CD14-positive monocyte (primary cell): Measurements from ENCODE around the gene ECHDC1. TPM values are rescaled to one million over a fixed set of nuclear protein-coding genes. Genes with fewer than 3 reads are reported as not detected.

Source experiments
- DNase-seq, 3 donors: peaks; one replicate each; pipeline ENCODE4 v3.0.0-alpha.2; 2011 to 2022
- H2AFZ ChIP-seq: 2 replicates; pipeline ENCODE4 v1.6.0; 2012; ENCODE audit warnings: mild to moderate bottlenecking, low read depth, low read length, inconsistent platforms; ENCODE audit not compliant: insufficient read depth, poor library complexity, severe bottlenecking
- H3K27ac ChIP-seq, 2 donors: 1 replicate in 1 of 2; 2 replicates in 1 of 2; pipeline ENCODE4 v1.5.1; 2012 to 2013; ENCODE audit warnings: low read length in 2 of 2, control low read depth in 1 of 2, inconsistent platforms in 1 of 2, low read depth in 1 of 2, mild to moderate bottlenecking in 1 of 2
- H3K27me3 ChIP-seq, 2 donors: one replicate each; pipeline versions ENCODE4 v1.6.0 to v1.6.1; 2011 to 2013; ENCODE audit warnings: low read length in 2 of 2; ENCODE audit not compliant: control insufficient read depth in 2 of 2, insufficient read depth in 2 of 2
- H3K36me3 ChIP-seq, 2 donors: replicated peaks in 1 of 2; 1 replicate in 1 of 2; 2 replicates in 1 of 2; pipeline versions ENCODE4 v1.5.1 to v1.6.1; 2012 to 2013; ENCODE audit warnings: low read length in 2 of 2, control low read depth in 1 of 2, inconsistent platforms in 1 of 2, mild to moderate bottlenecking in 1 of 2; ENCODE audit not compliant: insufficient read depth in 2 of 2, control insufficient read depth in 1 of 2
- H3K4me1 ChIP-seq, 2 donors: 1 replicate in 1 of 2; 2 replicates in 1 of 2; pipeline versions ENCODE4 v1.5.1 to v1.6.1; 2012 to 2013; ENCODE audit warnings: low read length in 2 of 2, control low read depth in 1 of 2, inconsistent platforms in 1 of 2, mild to moderate bottlenecking in 1 of 2, moderate library complexity in 1 of 2; ENCODE audit not compliant: insufficient read depth in 2 of 2, control insufficient read depth in 1 of 2
- H3K4me2 ChIP-seq: replicated peaks from 2 replicates; pipeline ENCODE3; 2012; ENCODE audit warnings: low read length, moderate library complexity, mild to moderate bottlenecking; ENCODE audit not compliant: poor library complexity, severe bottlenecking; ENCODE audit errors: extremely low read depth
- H3K4me3 ChIP-seq, 3 experiments: fragments of 200-600 bp in 1 of 3; sonication (generic) in 1 of 3; replicated peaks in 1 of 3; 1 replicate in 2 of 3; 2 replicates in 1 of 3; pipeline ENCODE4 v1.5.1; 2011 to 2013; ENCODE audit warnings: low read length in 3 of 3, mild to moderate bottlenecking in 3 of 3, control low read depth in 2 of 3, low read depth in 2 of 3, inconsistent platforms in 1 of 3, moderate library complexity in 1 of 3
- H3K79me2 ChIP-seq: 2 replicates; pipeline ENCODE4 v1.6.0; 2012; ENCODE audit warnings: mild to moderate bottlenecking, control low read depth, inconsistent platforms, low read length, moderate library complexity; ENCODE audit not compliant: insufficient read depth
- H3K9ac ChIP-seq: 2 replicates; pipeline ENCODE4 v1.6.0; 2017; ENCODE audit warnings: low read length, mild to moderate bottlenecking; ENCODE audit not compliant: insufficient read depth, poor library complexity, severe bottlenecking
- H3K9me3 ChIP-seq, 2 donors: replicated peaks in 1 of 2; 1 replicate in 1 of 2; 2 replicates in 1 of 2; pipeline versions ENCODE4 v1.5.1 to v1.6.1; 2012 to 2013; ENCODE audit warnings: low read length in 2 of 2, control low read depth in 1 of 2; ENCODE audit not compliant: control insufficient read depth in 1 of 2, insufficient read depth in 1 of 2
- H4K20me1 ChIP-seq: 2 replicates; pipeline ENCODE4 v1.6.0; 2012; ENCODE audit warnings: mild to moderate bottlenecking, low read length, control low read depth, moderate library complexity; ENCODE audit not compliant: insufficient read depth
- H3K27ac Mint-ChIP-seq, 7 donors: one replicate each; pipeline ENCODE4 v1.8.0; 2020; ENCODE audit warnings: mild to moderate bottlenecking in 7 of 7, mixed read lengths in 7 of 7, moderate library complexity in 6 of 7, inconsistent platforms in 2 of 7
- H3K27me3 Mint-ChIP-seq, 3 donors: one replicate each; pipeline ENCODE4 v1.8.0; 2021 to 2022; ENCODE audit warnings: low read depth in 3 of 3, mild to moderate bottlenecking in 3 of 3, mixed read lengths in 3 of 3, moderate library complexity in 3 of 3, inconsistent platforms in 1 of 3
- H3K36me3 Mint-ChIP-seq, 2 donors: one replicate each; pipeline ENCODE4 v1.8.0; 2020; ENCODE audit warnings: mixed read lengths in 2 of 2, inconsistent platforms in 1 of 2, mild to moderate bottlenecking in 1 of 2
- H3K4me1 Mint-ChIP-seq: one replicate; pipeline ENCODE4 v1.8.0; 2020; ENCODE audit warnings: mild to moderate bottlenecking, mixed read lengths
- H3K4me3 Mint-ChIP-seq, 2 donors: one replicate each; pipeline ENCODE4 v1.8.0; 2020; ENCODE audit warnings: mild to moderate bottlenecking in 2 of 2, mixed read lengths in 2 of 2, moderate library complexity in 1 of 2
- H3K9me3 Mint-ChIP-seq, 7 donors: one replicate each; pipeline ENCODE4 v1.8.0; 2020 to 2022; ENCODE audit warnings: mixed read lengths in 7 of 7, mild to moderate bottlenecking in 6 of 7, moderate library complexity in 6 of 7, inconsistent platforms in 2 of 7
- WGBS: methylation state at CpG from one replicate; pipeline ENCODE4 v1.1.5; 2013; ENCODE audit warnings: missing lambda C conversion rate; ENCODE audit not compliant: insufficient coverage; 5-methylcytosine and 5-hydroxymethylcytosine counted together
- intact Hi-C, 2 donors: fragments of 100-400 bp; cut with micrococcal nuclease; formaldehyde crosslinking; loops; one replicate each; pipeline versions ENCODE4 v1.15.0 to v1.15.1; 2023
- polyA plus RNA-seq, 3 donors: library from polyadenylated mRNA; depleted of rRNA in 1 of 3; unstranded in 2 of 3; stranded (reverse) in 1 of 3; fragments of 300-500 nt in 2 of 3; fragments of >200 nt in 1 of 3; fragmentation: Illumina TruSeq in 2 of 3; gene quantifications; 1 replicate in 2 of 3; 2 replicates in 1 of 3; pipeline ENCODE4 v1.2.3, GENCODE V29; 2012 to 2021
- TF ChIP-seq, protein P1 (sequence below): fragments of 200-600 bp; IDR thresholded peaks from one replicate; pipeline ENCODE4 v1.8.0; 2022; ENCODE audit warnings: antibody characterized with exemption, mild to moderate bottlenecking

ECHDC1 gene
- polyA plus RNA-seq, 3 donors: 36.4 to 104 (median 102) TPM

GRCh38 chr6:127290391-127291265 is 52.8 kb downstream of the ECHDC1 start:
- H3K4me1 ChIP-seq: no peaks in the 10 kb centered on the region
- H3K4me1 Mint-ChIP-seq: peaks cover 3% of the 10 kb centered on the region
- H3K79me2 ChIP-seq: peaks cover 25% of the 10 kb centered on the region
- peak overlapping the region in 3 of 7 donors; percentile 32 to 53 (median 51) for H3K27ac Mint-ChIP-seq
- no peaks in the 10 kb centered on the region for H3K9me3 Mint-ChIP-seq
- H3K36me3 Mint-ChIP-seq: peaks cover 54 to 74% of the 10 kb centered on the region in 2 donors
- H3K4me3 ChIP-seq: no peak overlapping the region
- H3K9ac ChIP-seq: no peak overlapping the region
- intact Hi-C loops: no loop called here
- no peak overlapping the region for H3K4me2 ChIP-seq
- H2AFZ ChIP-seq: no peak overlapping the region
- H4K20me1 ChIP-seq: peaks cover 93% of the 10 kb centered on the region
- no peaks in the 10 kb centered on the region for H3K27me3 ChIP-seq
- H3K9me3 ChIP-seq: no peaks in the 10 kb centered on the region
- no peak overlapping the region for H3K4me3 Mint-ChIP-seq
- TF ChIP-seq, protein P1, sequence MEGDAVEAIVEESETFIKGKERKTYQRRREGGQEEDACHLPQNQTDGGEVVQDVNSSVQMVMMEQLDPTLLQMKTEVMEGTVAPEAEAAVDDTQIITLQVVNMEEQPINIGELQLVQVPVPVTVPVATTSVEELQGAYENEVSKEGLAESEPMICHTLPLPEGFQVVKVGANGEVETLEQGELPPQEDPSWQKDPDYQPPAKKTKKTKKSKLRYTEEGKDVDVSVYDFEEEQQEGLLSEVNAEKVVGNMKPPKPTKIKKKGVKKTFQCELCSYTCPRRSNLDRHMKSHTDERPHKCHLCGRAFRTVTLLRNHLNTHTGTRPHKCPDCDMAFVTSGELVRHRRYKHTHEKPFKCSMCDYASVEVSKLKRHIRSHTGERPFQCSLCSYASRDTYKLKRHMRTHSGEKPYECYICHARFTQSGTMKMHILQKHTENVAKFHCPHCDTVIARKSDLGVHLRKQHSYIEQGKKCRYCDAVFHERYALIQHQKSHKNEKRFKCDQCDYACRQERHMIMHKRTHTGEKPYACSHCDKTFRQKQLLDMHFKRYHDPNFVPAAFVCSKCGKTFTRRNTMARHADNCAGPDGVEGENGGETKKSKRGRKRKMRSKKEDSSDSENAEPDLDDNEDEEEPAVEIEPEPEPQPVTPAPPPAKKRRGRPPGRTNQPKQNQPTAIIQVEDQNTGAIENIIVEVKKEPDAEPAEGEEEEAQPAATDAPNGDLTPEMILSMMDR: no peak
- no peak for DNase-seq
- H3K36me3 ChIP-seq: peaks cover 60 to 95% of the 10 kb centered on the region in 2 donors
- H3K27ac ChIP-seq: peak overlapping the region in 1 of 2 donors; percentile 22
- H3K27me3 Mint-ChIP-seq: no peaks in the 10 kb centered on the region
- 90% methylated on average over 2 of the region's 4 CpGs for WGBS

- H3K36me3 ChIP-seq: peaks cover 67 to 96% of the 10 kb centered on the region in 2 donors
- Mint-ChIP-seq H3K36me3 (peaks cover 57 to 80% of the 10 kb centered on the region in 2 donors), H3K4me1 (peaks cover 3% of the 10 kb centered on the region), H3K4me3 (no peak overlapping the region), H3K27me3 (no peaks in the 10 kb centered on the region), H3K27ac (peak overlapping the region in 3 of 7 donors; percentile 4 to 46 (median 41)), H3K9me3 (no peaks in the 10 kb centered on the region)
- intact Hi-C loops: no loop called here
- H3K9me3 ChIP-seq: no peaks in the 10 kb centered on the region
- H3K27ac ChIP-seq: peak overlapping the region in 1 of 2 donors; percentile 22
- no peak overlapping the region for H3K4me3 ChIP-seq
- 86% methylated on average over 4 of the region's 5 CpGs for WGBS
- peaks cover 25% of the 10 kb centered on the region for H3K79me2 ChIP-seq
- peaks cover 93% of the 10 kb centered on the region for H4K20me1 ChIP-seq
- TF ChIP-seq, protein P1: no peak
- no peak overlapping the region for H3K9ac ChIP-seq
- H2AFZ ChIP-seq: no peak overlapping the region
- no peaks in the 10 kb centered on the region for H3K4me1 ChIP-seq
- H3K4me2 ChIP-seq: no peak overlapping the region
- no peaks in the 10 kb centered on the region for H3K27me3 ChIP-seq
- DNase-seq: no peak
These were observed 53.5 kb downstream of the ECHDC1 start for GRCh38 chr6:127289934-127290333.
